GM12878 (cell line): Measurements from ENCODE around the gene DHCR24. TPM values are rescaled to one million over a fixed set of nuclear protein-coding genes. Genes with fewer than 3 reads are reported as not detected.
A peak's percentile ranks its signal among the peaks of the same experiment; 100 is the strongest.

Experiments
- EP300 ChIP-seq, 2 experiments: fragments of 150-350 bp in 1 of 2; IDR thresholded peaks; 2 replicates each; pipeline ENCODE4 v1.6.1; 2011 to 2012; ENCODE audit warnings: low read depth in 2 of 2, low read length in 2 of 2, borderline replicate concordance in 1 of 2, improper control_type of control experiment in 1 of 2, inconsistent platforms in 1 of 2; ENCODE audit not compliant: control insufficient read depth in 1 of 2
- ETV6 ChIP-seq, 2 experiments: fragments of 450-650 bp in 1 of 2; IDR thresholded peaks in 1 of 2; conservative IDR thresholded peaks in 1 of 2; 2 replicates each; pipeline ENCODE4 v1.6.1; 2014; ENCODE audit warnings: antibody characterized with exemption in 1 of 2, borderline replicate concordance in 1 of 2, low read depth in 1 of 2, mild to moderate bottlenecking in 1 of 2, moderate library complexity in 1 of 2
- HDAC6 ChIP-seq: fragments of 200-600 bp; sonication (generic); IDR thresholded peaks from one replicate; pipeline ENCODE4 v1.8.0; 2017; ENCODE audit warnings: antibody characterized with exemption; ENCODE audit not compliant: unreplicated experiment
- KDM1A ChIP-seq: fragments of 200-600 bp; sonication (generic); IDR thresholded peaks from 2 replicates; pipeline ENCODE4 v1.6.1; 2016; ENCODE audit warnings: borderline replicate concordance
- MEF2B ChIP-seq: fragments of 450-650 bp; IDR thresholded peaks from 2 replicates; pipeline ENCODE4 v1.6.1; 2018; ENCODE audit warnings: mild to moderate bottlenecking, moderate library complexity; ENCODE audit not compliant: partially characterized antibody, poor library complexity, severe bottlenecking
- NFYA ChIP-seq: IDR thresholded peaks from 2 replicates; pipeline ENCODE4 v1.6.1; 2011; ENCODE audit warnings: low read depth, mild to moderate bottlenecking, low read length, improper control_type of control experiment, borderline replicate concordance
- PAX8 ChIP-seq: fragments of 450-650 bp; IDR thresholded peaks from 2 replicates; pipeline ENCODE4 v1.6.1; 2017; ENCODE audit warnings: mild to moderate bottlenecking, moderate library complexity
- POU2F2 ChIP-seq: IDR thresholded peaks from 3 replicates; pipeline ENCODE4 v1.6.1; 2011; ENCODE audit warnings: low read depth, mild to moderate bottlenecking, low read length, borderline replicate concordance
- RBBP5 ChIP-seq: fragments of 200-600 bp; sonication (generic); conservative IDR thresholded peaks from 2 replicates; pipeline ENCODE4 v1.6.1; 2016
- SMARCA5 ChIP-seq: fragments of 450-650 bp; IDR thresholded peaks from 2 replicates; pipeline ENCODE4 v1.6.1; 2017; ENCODE audit warnings: mild to moderate bottlenecking
- TARDBP ChIP-seq: IDR thresholded peaks from 2 replicates; pipeline ENCODE4 v1.6.1; 2016; ENCODE audit warnings: borderline replicate concordance
- TBL1XR1 ChIP-seq: IDR thresholded peaks from 2 replicates; pipeline ENCODE4 v1.6.1; 2012; ENCODE audit warnings: low read depth, low read length, improper control_type of control experiment
- TCF3 ChIP-seq: IDR thresholded peaks from 2 replicates; pipeline ENCODE4 v1.6.1; 2012; ENCODE audit warnings: low read depth, mild to moderate bottlenecking, low read length, borderline replicate concordance; ENCODE audit not compliant: insufficient read depth
- TCF7 ChIP-seq: IDR thresholded peaks from 2 replicates; pipeline ENCODE4 v1.6.1; 2014; ENCODE audit warnings: antibody characterized with exemption, borderline replicate concordance
- YY1 ChIP-seq: IDR thresholded peaks from 2 replicates; pipeline ENCODE4 v1.6.1; 2011; ENCODE audit warnings: low read depth, mild to moderate bottlenecking, low read length
- ZNF217 ChIP-seq: fragments of 450-650 bp; IDR thresholded peaks from 2 replicates; pipeline ENCODE4 v1.6.1; 2017; ENCODE audit warnings: antibody characterized with exemption, mild to moderate bottlenecking
- ZNF622 ChIP-seq: fragments of 450-650 bp; IDR thresholded peaks from 2 replicates; pipeline ENCODE4 v1.6.1; 2017; ENCODE audit warnings: mild to moderate bottlenecking, inconsistent platforms
- ZSCAN29 ChIP-seq: fragments of 450-650 bp; IDR thresholded peaks from 2 replicates; pipeline ENCODE4 v1.6.1; 2017; ENCODE audit warnings: mild to moderate bottlenecking, moderate library complexity
- polyA plus RNA-seq, 11 experiments: library from polyadenylated mRNA; depleted of rRNA in 4 of 11; unstranded in 6 of 11; stranded (reverse) in 5 of 11; fragments of >200 nt; fragmentation: Nextera tagmentation in 4 of 11; fragmentation: Illumina TruSeq in 1 of 11; extraction: Ambion mirVana in 4 of 11; extraction: Trizol in 1 of 11; gene quantifications; 1 replicate in 1 of 11; 2 replicates in 10 of 11; pipeline versions ENCODE4 v1.2.1 to v1.2.3, GENCODE V29; 2011 to 2016; ENCODE audit warnings: inconsistent platforms in 2 of 11, missing spikeins in 2 of 11, low read depth in 1 of 11
- total RNA-seq, 4 experiments: library from RNA; depleted of rRNA in 3 of 4; stranded (reverse); fragments of >200 nt in 3 of 4; fragmentation: Illumina TruSeq in 1 of 4; extraction: Trizol in 1 of 4; gene quantifications; 2 replicates each; pipeline versions ENCODE4 v1.2.1 to v1.2.3, GENCODE V29; 2013 to 2021
- TF ChIP-seq, protein P1 (sequence below): fragments of 450-650 bp; IDR thresholded peaks from 2 replicates; pipeline ENCODE4 v1.6.1; 2017; ENCODE audit warnings: borderline replicate concordance
- TF ChIP-seq, protein P2 (sequence below): fragments of 450-650 bp; conservative IDR thresholded peaks from 2 replicates; pipeline ENCODE4 v1.6.1; 2017; ENCODE audit warnings: mild to moderate bottlenecking, moderate library complexity
- TF ChIP-seq, protein P3 (sequence below): IDR thresholded peaks from 2 replicates; pipeline ENCODE4 v1.6.1; 2012; ENCODE audit warnings: low read depth, low read length, improper control_type of control experiment
- TF ChIP-seq, protein P4 (sequence below): fragments of 450-650 bp; IDR thresholded peaks from 2 replicates; pipeline ENCODE4 v1.6.1; 2016; ENCODE audit warnings: mild to moderate bottlenecking
- TF ChIP-seq, protein P5 (sequence below): fragments of 450-650 bp; IDR thresholded peaks from 2 replicates; pipeline ENCODE4 v1.6.1; 2017; ENCODE audit warnings: low read depth, mild to moderate bottlenecking, moderate library complexity

DHCR24 gene
- total and polyA plus RNA-seq, 10 of the 15 experiments (the other 5 are each of a cell fraction or from before 2014, with no cell fraction given): 23.3 to 169 (median 120) TPM

DNA sequence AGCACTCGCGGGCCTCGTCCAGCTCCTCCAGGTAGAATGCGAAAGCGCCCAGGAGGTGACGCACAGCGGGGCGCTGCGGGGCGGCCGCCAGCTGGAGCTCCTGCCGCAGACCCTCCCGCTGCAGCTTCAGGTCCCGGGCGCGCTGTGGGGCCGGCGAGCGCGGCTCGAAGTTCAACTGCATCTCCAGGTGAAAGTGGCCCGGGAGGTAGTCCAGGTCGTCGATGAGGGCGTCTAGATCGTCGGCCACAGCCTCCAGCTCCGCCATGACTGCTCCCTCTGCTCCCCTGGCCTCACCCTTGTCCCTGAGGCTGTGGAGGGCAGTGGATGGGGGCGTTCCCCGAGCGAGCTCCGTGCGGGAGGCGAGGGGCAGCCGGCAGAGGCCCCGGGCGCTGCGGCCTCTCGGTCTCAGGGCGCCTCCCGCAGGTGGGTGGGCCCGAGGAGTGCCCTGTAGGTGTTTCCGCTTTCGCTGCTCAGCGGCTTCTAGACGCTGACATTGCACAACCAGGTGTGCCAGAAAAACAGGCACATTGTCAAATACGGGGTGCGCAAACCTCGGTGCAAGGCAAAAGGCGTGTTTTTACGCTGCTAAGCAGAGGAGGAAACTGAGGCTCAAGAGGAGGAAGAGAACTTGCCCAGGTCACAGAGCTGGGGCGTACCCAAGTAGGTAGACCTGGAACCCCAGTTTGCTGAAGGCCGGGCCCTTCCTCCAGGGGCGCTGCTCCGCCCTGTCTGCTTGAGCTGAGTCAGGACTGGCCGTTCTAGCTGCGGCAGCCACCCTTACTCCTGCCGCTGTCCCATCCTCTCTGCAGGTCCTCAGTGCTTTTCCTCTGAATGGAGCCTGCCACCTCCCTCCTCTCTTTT is 85.9 kb downstream of the DHCR24 start, which contains the start of gene TTC22 (continued):
- TF ChIP-seq ZNF622 (no peak), EP300 (IDR thresholded peaks at IDR 0.05; ENCODE audit: borderline replicate concordance in 1 of 2, control insufficient read depth in 1 of 2, low read depth in 2 of 2, low read length in 2 of 2) (no peak), YY1 (peak; percentile 52), MEF2B (no peak), NFYA (no peak), ZNF217 (no peak), TARDBP (no peak), SMARCA5 (peak; percentile 59; the same call in 1 of the 2 replicates), TCF3 (peak; percentile 34; the same call in 1 of the 2 replicates), TBL1XR1 (no peak), PAX8 (no peak), RBBP5 (no peak), HDAC6 (no peak), ETV6 (conservative IDR thresholded peaks at IDR 0.05 in 1 of 2, IDR thresholded peaks at IDR 0.05 in 1 of 2; ENCODE audit: borderline replicate concordance in 1 of 2, low read depth in 1 of 2) (0 out of 4 replicates have a peak, but pooled peaks of 1 of the 2 experiments have one; percentile 19), POU2F2 (no peak), KDM1A (no peak), TCF7 (no peak), ZSCAN29 (no peak)
- TF ChIP-seq, protein P1, sequence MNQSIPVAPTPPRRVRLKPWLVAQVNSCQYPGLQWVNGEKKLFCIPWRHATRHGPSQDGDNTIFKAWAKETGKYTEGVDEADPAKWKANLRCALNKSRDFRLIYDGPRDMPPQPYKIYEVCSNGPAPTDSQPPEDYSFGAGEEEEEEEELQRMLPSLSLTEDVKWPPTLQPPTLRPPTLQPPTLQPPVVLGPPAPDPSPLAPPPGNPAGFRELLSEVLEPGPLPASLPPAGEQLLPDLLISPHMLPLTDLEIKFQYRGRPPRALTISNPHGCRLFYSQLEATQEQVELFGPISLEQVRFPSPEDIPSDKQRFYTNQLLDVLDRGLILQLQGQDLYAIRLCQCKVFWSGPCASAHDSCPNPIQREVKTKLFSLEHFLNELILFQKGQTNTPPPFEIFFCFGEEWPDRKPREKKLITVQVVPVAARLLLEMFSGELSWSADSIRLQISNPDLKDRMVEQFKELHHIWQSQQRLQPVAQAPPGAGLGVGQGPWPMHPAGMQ: no peak
- TF ChIP-seq, protein P2, sequence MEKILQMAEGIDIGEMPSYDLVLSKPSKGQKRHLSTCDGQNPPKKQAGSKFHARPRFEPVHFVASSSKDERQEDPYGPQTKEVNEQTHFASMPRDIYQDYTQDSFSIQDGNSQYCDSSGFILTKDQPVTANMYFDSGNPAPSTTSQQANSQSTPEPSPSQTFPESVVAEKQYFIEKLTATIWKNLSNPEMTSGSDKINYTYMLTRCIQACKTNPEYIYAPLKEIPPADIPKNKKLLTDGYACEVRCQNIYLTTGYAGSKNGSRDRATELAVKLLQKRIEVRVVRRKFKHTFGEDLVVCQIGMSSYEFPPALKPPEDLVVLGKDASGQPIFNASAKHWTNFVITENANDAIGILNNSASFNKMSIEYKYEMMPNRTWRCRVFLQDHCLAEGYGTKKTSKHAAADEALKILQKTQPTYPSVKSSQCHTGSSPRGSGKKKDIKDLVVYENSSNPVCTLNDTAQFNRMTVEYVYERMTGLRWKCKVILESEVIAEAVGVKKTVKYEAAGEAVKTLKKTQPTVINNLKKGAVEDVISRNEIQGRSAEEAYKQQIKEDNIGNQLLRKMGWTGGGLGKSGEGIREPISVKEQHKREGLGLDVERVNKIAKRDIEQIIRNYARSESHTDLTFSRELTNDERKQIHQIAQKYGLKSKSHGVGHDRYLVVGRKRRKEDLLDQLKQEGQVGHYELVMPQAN: peak; percentile 15; the same call in 1 of the 2 replicates
- TF ChIP-seq, protein P3, sequence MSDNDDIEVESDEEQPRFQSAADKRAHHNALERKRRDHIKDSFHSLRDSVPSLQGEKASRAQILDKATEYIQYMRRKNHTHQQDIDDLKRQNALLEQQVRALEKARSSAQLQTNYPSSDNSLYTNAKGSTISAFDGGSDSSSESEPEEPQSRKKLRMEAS: no peak
- TF ChIP-seq, protein P4, sequence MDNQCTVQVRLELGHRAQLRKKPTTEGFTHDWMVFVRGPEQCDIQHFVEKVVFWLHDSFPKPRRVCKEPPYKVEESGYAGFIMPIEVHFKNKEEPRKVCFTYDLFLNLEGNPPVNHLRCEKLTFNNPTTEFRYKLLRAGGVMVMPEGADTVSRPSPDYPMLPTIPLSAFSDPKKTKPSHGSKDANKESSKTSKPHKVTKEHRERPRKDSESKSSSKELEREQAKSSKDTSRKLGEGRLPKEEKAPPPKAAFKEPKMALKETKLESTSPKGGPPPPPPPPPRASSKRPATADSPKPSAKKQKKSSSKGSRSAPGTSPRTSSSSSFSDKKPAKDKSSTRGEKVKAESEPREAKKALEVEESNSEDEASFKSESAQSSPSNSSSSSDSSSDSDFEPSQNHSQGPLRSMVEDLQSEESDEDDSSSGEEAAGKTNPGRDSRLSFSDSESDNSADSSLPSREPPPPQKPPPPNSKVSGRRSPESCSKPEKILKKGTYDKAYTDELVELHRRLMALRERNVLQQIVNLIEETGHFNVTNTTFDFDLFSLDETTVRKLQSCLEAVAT: no peak
- TF ChIP-seq, protein P5, sequence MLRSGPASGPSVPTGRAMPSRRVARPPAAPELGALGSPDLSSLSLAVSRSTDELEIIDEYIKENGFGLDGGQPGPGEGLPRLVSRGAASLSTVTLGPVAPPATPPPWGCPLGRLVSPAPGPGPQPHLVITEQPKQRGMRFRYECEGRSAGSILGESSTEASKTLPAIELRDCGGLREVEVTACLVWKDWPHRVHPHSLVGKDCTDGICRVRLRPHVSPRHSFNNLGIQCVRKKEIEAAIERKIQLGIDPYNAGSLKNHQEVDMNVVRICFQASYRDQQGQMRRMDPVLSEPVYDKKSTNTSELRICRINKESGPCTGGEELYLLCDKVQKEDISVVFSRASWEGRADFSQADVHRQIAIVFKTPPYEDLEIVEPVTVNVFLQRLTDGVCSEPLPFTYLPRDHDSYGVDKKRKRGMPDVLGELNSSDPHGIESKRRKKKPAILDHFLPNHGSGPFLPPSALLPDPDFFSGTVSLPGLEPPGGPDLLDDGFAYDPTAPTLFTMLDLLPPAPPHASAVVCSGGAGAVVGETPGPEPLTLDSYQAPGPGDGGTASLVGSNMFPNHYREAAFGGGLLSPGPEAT: no peak
